HG03045 (cell line): Measurements from ENCODE around the gene ZNF319.
"Not testable (repeated sequence)": the region's sequence is repeated elsewhere in the genome, so short reads cannot be mapped to it uniquely, and the experiment has no call there.

Experiments used
- ATAC-seq: cut with Tn5 transposase; IDR thresholded peaks from one replicate; pipeline ENCODE4 v1.9.1; 2021; ENCODE audit warnings: mild to moderate bottlenecking, moderate library complexity; ENCODE audit not compliant: unreplicated experiment

Gene ZNF319

DNA sequence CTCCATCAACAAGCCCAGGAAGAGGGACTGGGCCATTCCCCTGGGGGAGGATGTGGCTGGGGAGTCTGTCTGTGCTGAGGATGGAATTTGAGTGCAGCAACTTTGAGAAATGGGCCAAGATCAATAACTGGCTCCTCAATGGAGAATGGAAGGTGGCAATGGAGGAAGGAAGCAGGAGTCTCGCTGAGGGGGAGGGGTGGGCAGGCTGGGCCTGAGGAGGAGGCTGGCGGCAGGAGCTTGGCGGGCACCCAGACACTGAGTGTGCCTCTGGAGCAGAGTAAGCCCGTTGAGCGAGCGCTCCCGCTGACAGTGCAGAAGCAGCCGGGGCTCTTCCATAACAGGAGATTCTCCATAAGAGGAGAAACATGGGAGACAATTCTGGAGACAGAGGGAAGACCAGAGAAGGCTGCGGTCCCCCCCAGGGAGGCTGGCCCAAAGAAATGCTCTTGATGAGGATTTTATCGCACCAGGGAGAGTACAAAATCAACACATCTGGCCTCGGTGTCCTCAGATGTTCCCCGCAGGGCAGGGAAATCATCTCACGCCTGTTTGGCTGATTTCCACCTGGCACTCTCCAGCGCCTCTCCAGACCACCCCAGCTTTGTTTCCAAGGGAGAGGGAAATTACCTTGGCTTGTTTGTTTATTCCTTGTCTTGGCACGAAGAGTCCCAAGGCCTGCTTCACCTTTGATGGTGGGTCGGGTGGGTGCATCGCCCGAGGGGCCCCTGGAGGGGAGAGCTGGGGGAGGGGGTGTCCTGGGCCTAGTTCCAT lies 22.3 kb upstream of the ZNF319 start:
- ATAC-seq, result no peak

DNA sequence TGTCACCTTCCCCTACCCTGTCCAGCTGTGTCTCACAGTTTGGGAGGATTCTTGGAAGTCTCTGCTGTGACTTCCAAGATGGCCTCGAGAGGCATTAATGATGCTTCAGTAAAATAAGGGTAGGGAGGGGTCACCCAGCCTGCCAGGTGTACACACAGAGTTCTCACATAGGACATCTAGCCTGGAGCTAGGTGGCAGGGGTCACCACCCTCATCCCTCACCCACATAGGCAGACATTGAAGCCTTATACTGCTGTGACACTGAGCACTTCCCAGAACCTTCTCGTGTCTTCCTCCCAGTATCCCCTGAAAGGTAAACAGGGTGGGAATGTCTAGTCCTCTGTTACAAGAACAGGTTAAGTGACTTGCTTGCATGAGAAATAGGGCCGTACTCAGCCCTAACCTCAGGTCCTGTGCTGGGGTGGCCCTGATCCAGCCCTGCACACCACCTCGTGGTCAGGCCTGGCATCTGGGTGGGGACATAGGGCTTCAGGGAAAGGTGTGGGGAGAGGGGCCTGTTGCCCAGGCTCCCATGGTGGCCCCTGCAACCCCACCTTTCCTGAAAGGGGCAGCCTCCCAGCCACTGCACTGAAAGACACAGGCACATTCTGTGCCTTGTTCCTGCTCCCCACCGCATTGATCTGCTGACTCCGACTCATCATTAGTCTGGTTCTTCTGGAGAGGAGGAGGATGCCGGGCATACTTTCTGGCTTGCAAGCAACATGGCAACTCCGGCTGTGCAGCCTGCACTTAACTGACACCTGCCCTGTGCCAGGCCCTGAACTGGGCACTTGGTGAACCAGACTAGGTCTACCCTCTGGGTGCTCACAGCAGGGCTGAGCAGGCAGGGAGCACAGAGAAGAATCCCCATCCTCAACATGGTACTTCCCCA lies 21.4 kb upstream of the ZNF319 start:
- no peak for ATAC-seq

DNA sequence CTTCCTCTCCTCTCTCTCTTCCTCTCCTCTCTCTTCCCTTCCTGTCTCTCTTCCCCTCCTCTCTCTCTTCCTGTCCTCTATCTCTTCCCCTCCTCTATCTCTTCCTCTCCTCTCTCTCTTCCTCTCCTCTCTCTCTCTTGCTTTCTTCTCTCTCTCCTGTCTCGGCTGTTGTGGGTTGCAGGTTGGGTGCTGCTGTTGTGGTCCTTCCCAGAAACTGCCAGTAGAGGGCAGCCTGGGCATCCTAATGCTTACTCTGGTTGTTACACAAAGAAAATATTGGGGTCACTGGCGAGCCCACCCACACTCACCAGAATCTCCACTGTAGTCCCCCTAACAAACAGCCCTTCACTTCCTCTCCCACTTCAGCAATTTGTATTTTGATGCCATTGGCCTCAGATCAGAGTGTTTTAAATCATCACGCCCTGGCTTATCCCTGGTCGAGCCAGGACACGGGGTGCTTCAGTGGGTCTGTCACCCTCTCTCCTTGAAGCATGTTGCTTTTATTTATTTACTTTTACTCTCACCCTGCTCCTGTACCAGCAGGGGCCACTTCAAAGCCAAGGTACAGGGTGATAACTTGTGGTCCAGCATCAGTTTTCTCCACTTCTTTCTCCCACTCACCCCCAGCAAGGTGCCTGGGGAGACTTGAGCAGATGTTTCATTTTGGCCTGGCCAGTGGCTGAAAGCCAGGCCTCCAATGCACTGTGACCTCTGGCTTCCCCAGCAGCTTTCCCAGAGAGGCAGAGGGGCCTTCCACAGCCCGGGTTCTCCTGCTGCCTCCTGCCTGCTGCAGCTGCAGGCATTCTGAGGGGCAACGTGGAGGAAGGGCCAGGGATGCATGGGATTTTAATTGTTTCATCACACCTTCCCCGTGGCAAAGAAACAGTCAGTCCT lies 20.4 kb upstream of the ZNF319 start:
- no peak for ATAC-seq

DNA sequence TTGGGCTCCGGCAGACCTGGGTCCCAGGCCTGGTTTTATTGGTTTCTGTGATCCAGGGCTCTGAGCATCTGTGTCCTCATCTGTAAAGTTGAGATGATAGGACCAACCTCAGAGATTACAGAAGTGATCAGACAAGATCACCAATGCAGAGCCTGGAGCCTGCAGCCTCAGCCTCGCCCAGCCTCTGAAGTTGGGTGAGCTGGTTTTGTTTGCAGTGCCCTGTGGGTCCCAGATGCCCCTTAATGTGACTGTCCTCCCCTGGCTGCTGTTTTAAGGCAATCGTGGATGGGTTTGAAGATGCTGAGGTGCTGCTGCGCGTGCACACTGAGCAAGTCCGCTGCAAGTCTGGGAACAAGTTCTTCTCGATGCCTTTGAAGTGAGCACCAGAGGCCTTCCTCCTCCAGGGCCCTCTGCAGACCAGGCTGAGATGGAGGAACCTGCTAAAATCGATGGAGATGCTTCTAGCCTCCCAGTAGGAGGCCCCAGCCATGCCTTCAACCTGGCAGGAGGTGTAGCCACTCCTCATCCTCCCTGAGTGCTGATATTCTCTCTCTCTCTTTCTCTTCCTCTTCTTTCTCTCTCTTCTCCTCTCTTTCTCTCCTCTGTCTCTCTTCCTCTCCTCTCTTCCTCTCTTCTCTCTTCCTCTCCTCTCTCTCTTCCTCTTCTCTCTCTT lies 19.5 kb upstream of the ZNF319 start:
- ATAC-seq, result no peak

DNA sequence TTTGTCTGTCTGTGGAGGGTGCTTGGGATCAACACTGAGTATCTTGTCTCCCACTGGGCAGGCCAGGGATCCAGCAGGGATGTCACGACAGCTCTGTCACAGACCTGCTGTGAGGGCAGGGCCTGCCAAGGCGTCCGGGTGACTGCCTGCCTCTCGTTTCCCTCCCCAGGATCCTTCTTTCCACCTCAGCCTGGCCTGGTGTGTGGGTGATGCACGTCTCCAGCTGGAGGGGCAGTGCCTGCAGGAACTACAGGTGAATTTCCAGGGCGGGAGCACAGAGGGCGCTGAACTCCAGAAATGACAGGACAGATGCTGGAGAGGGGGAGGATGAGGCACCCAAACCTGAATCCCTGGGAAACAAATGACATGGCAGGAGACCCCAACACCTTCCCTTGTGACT lies 18.3 kb upstream of the ZNF319 start:
- ATAC-seq, result no peak

DNA sequence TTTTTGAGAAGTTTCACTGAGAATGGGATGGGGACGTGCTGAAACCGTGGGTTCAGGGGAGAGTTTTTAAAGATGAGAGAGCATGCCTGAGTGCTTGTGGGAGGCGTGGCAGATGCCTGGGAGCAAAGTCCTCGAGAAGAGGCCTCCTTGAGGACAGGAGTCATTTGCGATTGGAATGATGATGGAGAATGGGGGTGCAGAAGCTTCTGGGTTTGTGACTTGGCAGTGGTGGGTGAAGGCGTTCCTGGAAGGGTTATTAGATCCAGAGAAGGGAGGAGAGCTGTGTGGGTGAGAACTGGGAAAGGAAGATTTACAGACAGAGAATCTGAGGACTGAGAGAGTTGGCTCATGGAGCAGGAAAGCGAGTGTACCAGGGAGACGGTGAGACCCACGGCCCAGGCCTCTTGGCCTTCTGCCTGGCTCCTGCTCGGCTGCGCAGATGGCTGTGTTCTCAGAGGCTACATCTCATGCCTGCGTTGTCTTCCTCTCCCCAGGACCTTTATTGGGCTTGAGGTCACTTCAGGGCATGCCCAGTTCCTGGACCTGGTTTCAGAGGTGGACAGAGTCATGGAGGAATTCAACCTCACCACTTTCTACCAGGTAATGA lies 16.5 kb upstream of the ZNF319 start:
- no peak for ATAC-seq

DNA sequence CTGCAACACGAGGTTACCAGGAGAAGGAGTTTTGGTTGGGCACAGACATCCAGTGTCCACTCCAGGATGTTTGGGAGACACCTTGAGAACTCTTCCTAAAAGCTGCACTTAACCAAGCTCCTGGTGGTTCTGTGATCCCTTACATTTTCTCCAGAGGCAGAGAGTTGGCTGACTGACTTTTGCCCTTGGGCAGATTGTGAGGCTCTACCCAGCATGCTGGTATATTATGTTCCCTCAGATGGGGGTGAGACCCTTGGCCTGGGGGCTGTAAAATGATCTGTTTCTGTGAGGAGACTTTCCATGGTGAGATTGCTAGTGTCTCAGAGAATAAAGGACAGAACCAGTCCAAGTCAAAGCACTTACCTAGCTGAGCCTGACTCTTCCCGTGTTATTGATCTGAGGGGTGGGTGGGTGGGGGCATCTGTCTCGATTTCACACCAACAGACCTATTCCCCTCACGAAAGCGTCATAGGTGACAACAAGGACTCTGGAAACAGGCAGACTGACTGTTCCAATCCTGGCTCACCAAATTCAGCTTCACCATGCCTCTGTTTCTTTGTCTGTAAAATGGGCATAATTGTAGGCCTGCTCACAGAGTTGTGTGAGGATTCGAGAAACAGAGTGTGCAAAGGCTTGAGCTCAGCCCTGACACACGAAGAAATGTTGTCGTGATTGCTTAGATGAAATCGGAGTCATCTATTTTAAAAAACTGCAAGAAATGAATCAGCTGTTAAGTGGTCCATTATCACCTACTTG lies 12.9 kb upstream of the ZNF319 start:
- no peak for ATAC-seq

DNA sequence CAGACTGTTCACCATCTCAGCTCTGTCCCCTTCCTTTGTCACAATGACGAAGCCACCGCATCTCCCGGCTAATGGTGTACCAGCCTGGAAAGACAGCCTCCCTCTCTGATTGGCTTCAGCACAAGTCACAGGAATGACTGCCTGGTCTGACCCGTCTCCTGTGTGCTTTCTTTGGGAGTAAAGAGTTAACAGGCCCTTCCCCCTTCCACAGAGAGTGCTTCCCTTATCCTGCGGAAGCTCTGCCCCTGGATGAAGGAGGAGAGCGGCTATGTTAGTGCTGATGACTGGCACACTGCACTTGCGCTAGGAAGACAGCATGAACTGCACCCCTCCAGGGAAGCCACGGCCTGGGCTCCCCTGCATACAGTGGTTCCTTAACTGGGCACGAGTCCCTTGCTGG lies 12.0 kb upstream of the ZNF319 start:
- ATAC-seq, result no peak

DNA sequence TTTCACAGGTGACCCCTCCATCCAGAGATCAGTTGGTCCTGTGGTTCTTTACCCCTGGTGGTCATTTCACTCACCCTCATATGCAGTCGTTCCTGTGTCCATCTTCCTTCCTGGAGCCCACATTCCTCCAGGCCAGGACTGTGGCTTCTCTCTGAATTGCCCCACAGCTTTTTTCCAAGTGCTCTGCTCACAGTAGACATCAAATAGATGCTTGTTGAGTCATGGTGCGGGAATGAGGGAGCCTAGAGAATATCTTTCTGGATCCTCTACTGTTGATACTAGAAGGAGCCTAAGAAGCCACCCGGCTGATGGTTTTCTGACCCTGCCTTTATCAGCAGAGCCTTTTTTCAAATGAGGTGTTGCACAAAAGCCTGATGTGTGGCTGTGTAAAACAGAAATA lies 11.2 kb upstream of the ZNF319 start:
- no peak for ATAC-seq

DNA sequence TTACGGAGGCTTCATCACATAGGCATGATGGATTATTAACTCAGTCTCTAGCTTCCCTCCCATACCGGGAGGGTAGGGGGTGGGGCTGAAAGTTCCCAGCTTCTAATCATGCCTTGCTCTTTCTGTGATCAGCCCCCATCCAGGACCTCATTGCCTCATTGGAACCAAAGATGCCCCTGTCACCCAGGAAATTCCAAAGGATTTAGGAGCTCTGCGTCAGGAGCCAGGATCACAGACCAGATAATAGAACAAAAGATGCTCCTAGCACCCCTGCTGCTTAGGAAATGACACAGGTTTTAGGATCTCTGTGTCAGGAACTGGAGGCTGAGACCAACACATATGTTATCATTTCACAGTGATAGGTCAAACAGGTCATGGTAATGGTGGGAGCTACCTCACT lies 10.4 kb upstream of the ZNF319 start:
- ATAC-seq, result no peak

DNA sequence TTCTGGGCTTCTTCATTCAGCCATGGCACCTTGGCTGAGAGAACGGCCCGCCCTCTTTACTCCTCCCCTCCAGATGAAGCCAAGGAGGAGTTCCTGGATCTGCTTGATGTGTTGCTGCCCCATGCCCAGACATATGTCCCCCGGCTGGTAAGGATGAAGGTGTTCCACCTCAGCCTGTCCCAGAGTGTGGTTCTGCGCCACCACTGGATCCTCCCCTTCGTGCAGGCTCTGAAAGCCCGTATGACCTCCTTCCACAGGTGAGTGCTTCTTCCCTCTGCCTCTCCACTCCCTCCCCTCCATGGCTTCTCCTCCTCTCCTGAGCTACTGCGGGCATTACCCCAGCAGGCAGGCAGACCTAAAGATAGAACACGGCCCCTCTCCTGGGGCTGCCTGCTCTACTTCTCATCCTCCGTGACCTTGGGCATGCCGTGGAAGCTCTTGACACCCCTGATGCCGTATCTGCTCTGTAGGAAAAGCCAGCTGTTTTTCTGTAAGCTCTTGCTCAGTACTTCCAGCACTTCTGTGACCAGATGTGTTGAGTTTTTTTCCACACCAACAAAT lies 9.5 kb upstream of the ZNF319 start:
- no peak for ATAC-seq

DNA sequence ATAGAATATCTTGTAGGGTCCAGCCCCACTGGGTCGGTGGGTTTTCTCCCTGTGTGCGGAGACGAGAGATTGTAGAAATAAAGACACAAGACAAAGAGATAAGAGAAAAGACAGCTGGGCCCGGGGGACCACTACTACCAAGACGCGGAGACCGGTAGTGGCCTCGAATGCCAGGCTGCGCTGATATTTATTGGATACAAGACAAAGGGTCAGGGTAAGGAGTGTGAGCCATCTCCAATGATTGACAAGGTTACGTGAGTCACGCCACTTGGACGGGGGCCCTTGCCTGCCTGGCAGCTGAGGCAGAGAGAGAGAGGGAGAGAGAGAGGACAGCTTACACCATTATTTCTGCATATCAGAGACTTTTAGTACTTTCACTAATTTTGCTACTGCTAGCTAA lies 4.3 kb upstream of the ZNF319 start:
- not testable (repeated sequence) for ATAC-seq

DNA sequence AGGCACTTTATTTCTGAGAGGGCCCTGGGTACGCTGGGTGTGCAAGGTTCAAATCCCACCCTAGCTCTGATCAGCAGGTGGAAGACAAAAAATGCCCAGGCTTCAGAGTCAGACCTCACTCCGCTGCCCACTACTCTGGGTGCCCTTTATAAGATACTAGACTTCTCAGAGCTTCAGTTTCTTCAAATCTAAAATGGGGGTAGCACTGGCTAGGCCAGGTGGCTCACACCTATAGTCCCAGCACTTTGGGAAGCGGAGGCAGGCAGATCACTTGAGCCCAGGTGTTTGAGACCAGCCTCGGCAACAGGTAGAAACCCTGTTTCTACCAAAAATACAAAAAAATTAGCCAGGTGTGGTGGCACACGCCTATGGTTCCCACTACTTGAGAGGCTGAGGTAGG lies 2.5 kb upstream of the ZNF319 start:
- ATAC-seq, result no peak

DNA sequence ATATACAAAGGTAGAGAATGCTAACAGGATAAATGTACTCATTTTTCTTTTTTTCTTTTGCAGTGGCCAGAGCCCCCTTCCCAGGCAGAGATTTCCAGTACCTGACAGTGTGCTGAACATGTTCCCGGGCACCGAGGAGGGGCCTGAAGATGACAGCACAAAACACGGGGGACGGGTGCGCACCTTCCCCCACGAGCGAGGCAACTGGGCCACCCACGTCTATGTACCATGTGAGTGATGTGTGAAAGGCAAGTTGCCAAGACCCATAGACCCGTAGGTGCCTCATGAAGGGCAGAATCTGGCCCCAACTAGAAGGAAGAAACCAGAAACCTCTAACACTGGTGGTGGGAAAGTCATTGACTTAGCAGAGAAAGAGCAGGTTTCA lies 1.9 kb upstream of the ZNF319 start:
- ATAC-seq, result no peak

DNA sequence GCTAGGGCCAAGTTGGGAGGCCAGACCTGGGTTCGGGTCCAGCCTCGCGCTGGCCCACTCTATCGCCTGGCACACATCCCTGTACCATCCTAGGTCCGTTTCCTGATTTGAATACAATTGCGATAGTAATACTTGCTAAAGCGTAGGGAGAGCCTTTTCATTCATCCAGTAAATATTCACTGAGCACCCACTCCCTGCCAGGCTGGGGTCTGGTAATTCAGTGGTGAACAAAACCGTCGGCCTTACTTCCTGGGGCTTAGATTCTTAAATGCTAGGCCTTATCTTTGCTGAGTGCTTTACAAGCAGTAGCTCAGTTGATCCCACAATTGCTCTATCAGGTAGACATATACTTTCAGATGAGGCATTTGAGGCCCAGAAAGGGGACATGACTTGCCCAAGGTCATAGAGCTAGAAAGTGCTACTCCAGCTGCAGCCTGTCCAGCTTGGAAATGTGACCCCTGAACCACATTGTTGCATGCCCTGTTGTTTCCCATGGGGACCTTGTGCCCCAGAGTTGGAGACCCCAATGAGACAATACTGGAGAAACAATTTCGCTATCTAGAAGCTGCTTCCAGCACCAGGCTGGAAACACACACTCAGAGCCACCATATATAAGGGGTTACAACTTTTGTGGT lies 1.4 kb upstream of the ZNF319 start:
- ATAC-seq, result no peak

DNA sequence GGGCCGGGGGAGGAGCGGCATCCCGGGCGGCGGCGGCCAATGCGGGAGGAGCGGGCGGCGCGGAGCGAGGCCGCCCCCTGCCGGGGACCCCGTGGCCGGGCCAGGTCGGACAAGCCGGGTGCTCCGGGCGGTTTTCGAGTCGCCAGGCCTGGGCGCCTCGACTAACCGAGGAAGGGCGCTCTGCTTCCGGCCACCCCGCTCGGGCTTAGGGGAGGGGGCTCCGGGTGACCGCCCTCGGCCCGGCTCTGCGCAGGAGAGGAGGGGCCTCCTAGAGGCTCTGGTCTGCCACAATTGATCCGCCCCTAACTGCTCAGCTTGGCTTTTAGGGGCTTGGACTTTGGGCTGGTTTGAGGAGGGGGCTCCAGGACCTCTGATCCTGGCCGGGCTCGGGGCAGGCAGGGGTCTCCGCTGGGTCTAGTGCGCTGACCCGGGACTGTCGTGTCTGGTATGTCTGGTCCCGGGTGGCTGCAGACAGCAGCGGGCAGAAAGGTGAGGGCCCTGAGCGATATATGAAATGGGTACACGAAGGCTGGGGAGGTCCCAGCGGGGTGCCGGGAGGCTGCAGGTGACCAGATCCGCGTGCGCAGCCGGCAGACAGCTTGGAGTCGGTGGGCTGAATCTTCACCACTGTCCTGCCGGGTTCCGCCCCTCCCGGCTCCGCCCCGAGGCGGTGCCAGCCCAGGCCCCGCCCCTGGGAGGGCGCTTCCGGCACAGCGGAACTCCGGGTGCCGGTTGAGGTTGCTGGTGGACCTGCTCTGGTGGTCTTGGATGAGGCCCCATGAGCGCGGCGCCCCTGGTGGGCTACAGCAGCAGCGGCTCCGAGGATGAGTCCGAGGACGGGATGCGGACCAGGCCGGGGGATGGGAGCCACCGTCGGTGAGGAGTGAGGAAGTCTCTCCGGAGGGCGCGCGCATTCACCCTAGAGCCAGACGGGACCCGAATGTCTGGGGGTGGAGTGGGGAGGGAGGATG lies 519 bp upstream of the ZNF319 start, which contains the start of gene USB1:
Gene USB1, plus strand, starts transcription at position 702 of the 971 bp plus-strand sequence. Its CDS starts 77 bp downstream, at position 779.
- ATAC-seq, result peak; percentile 75

DNA sequence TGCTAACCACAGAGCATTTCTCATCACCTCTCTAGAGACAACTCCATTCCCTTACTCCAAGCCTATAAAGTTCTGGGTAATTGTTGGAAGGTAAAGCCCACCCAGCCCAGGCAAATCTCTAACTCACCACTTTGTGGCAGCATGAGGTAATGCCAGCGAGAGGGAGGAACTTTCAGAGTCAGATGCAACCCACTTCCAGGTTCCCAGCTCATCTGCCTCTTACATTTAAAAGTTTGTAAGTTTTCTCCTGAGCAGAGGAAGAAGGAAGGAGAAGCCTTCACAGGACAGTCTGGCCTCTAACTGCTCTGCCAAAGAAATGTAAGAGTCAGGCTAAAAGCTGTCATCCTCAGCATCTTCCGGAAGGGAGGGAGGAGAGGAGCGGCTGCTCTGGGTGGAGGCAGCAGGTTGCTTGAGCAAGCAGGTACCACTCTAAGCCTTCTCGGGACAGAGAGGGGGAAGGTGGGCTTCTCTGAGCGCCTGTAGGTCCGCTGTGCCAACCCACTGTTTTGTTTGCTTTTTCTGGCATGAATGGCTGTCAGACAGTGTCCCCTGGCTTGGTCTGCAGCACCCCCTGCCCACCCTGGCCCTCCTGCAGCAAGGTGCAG lies 1.0 kb downstream of the ZNF319 start:
- ATAC-seq, result no peak
